HepG2 (cell line): ENCODE measurements around the gene TIAM2. TPM values are rescaled to one million over a fixed set of nuclear protein-coding genes. Genes with fewer than 3 reads are reported as not detected.

Experiments
- ATAC-seq: fragments of 200-7000 bp; cut with Tn5 transposase; 3 replicates; pipeline ENCODE4 v1.9.1; 2020; ENCODE audit warnings: mild to moderate bottlenecking, moderate library complexity
- BruUV-seq: library from RNA; stranded (reverse); fragments of 400-500 nt; replicated peaks from 2 replicates; lab custom pipeline; 2021; lab: Mats Ljungman, UMichigan
- CTCF ChIA-PET: fragments of 300-600 bp; formaldehyde crosslinking; extraction: SDS; loops from one replicate; lab custom pipeline; 2021; ENCODE audit warnings: low total read pairs, inconsistent platforms, low intra/inter-chr PET ratio; lab: Yijun Ruan, JAX
- POLR2A ChIA-PET: fragments of 350-600 bp; sonication (Branson Sonifier 250); formaldehyde crosslinking; loops from one replicate; lab custom pipeline; 2020; ENCODE audit warnings: antibody characterized with exemption, inconsistent platforms; lab: Yijun Ruan, JAX
- DNase-seq: peaks from one replicate; pipeline ENCODE4 v3.0.0-alpha.2; 2015; ENCODE audit warnings: low spot score
- FAIRE-seq: peaks from 3 replicates; lab custom pipeline; 2011; peaks lifted over from hg19 to GRCh38; lab: Jason Lieb, UNC
- H2AFZ ChIP-seq: one replicate; pipeline ENCODE4 v1.6.1; 2011; ENCODE audit warnings: low read length, inconsistent platforms
- H3K27ac ChIP-seq: fragments of 300-600 bp; 3 replicates; pipeline ENCODE4 v1.8.0; 2011; ENCODE audit warnings: mixed run types, mild to moderate bottlenecking, mixed read lengths, low read length, inconsistent platforms; ENCODE audit not compliant: insufficient read depth; ENCODE audit errors: extremely low read length
- H3K27me3 ChIP-seq, 2 experiments: fragments of 200-600 bp in 1 of 2; 2 replicates in 1 of 2; 3 replicates in 1 of 2; pipeline versions ENCODE4 v1.6.0 to v1.8.0; 2011; ENCODE audit warnings: low read length in 2 of 2, mild to moderate bottlenecking in 2 of 2, moderate library complexity in 2 of 2, inconsistent platforms in 1 of 2; ENCODE audit not compliant: insufficient read depth in 2 of 2, control insufficient read depth in 1 of 2
- H3K36me3 ChIP-seq, 2 experiments: fragments of 200-600 bp in 1 of 2; replicated peaks in 1 of 2; 2 replicates in 1 of 2; 3 replicates in 1 of 2; pipeline versions ENCODE4 v1.5.1 to v1.8.0; 2011; ENCODE audit warnings: low read length in 2 of 2, inconsistent platforms in 1 of 2; ENCODE audit not compliant: insufficient read depth in 2 of 2, control insufficient read depth in 1 of 2
- H3K4me1 ChIP-seq: 2 replicates; pipeline ENCODE4 v1.5.1; 2012; ENCODE audit warnings: low read length, inconsistent platforms; ENCODE audit not compliant: insufficient read depth
- H3K4me2 ChIP-seq: 2 replicates; pipeline ENCODE4 v1.6.0; 2011; ENCODE audit warnings: low read depth, low read length, inconsistent platforms
- H3K4me3 ChIP-seq, 3 experiments: fragments of 200-600 bp in 1 of 3; sonication (generic), shearing (Covaris generic) in 1 of 3; replicated peaks in 1 of 3; 2 replicates each; pipeline ENCODE4 v1.5.1; 2011 to 2016; ENCODE audit warnings: low read length in 3 of 3, inconsistent platforms in 2 of 3, low read depth in 2 of 3, mild to moderate bottlenecking in 2 of 3, control low read depth in 1 of 3, mixed read lengths in 1 of 3; ENCODE audit not compliant: insufficient read depth in 1 of 3
- H3K79me2 ChIP-seq: one replicate; pipeline ENCODE4 v1.6.1; 2011; ENCODE audit warnings: low read length, inconsistent platforms; ENCODE audit not compliant: insufficient read depth
- H3K9ac ChIP-seq: 2 replicates; pipeline ENCODE4 v1.6.0; 2011; ENCODE audit warnings: mild to moderate bottlenecking, low read depth, low read length, inconsistent platforms; ENCODE audit not compliant: insufficient read depth
- H3K9me3 ChIP-seq: 2 replicates; pipeline ENCODE4 v1.5.1; 2012; ENCODE audit warnings: mild to moderate bottlenecking, low read length
- H4K20me1 ChIP-seq: 2 replicates; pipeline ENCODE4 v1.6.0; 2011; ENCODE audit warnings: inconsistent platforms, mild to moderate bottlenecking, low read length, moderate library complexity; ENCODE audit not compliant: insufficient read depth
- ARNT ChIP-seq: fragments of 450-650 bp; IDR thresholded peaks from 2 replicates; pipeline ENCODE4 v1.6.1; 2017
- ATF5 ChIP-seq: sonication (generic); formaldehyde crosslinking; IDR thresholded peaks from 2 replicates; pipeline ENCODE4 v1.4.0; 2020; ENCODE audit warnings: mild to moderate bottlenecking, low read depth, missing genetic modification reagents
- CREBL2 ChIP-seq: sonication (generic); formaldehyde crosslinking; IDR thresholded peaks from 2 replicates; pipeline ENCODE4 v1.8.1; 2023; ENCODE audit warnings: missing genetic modification reagents, mild to moderate bottlenecking, borderline replicate concordance
- E2F5 ChIP-seq: sonication (generic); formaldehyde crosslinking; conservative IDR thresholded peaks from 2 replicates; pipeline ENCODE4 v1.4.0; 2020; ENCODE audit warnings: missing genetic modification reagents
- KAT2B ChIP-seq: fragments of 150-350 bp; IDR thresholded peaks from 2 replicates; pipeline ENCODE4 v1.6.1; 2014; ENCODE audit warnings: low read depth, low read length, borderline replicate concordance
- PREB ChIP-seq: sonication (generic); formaldehyde crosslinking; IDR thresholded peaks from 2 replicates; pipeline ENCODE4 v1.4.0; 2020; ENCODE audit warnings: missing genetic modification reagents
- PTBP1 ChIP-seq: fragments of 200-400 bp; formaldehyde crosslinking; IDR thresholded peaks from 2 replicates; pipeline ENCODE4 v1.6.1; 2018; ENCODE audit warnings: low read length, low read depth; ENCODE audit not compliant: poor library complexity, severe bottlenecking
- RFX3 ChIP-seq: IDR thresholded peaks from 2 replicates; pipeline ENCODE4 v1.6.1; 2016; ENCODE audit warnings: missing biosample characterization, missing genetic modification reagents
- TGIF2 ChIP-seq: IDR thresholded peaks from 2 replicates; pipeline ENCODE4 v1.6.1; 2016; ENCODE audit warnings: control low read depth, missing compliant biosample characterization
- TOPORS ChIP-seq: sonication (generic); formaldehyde crosslinking; IDR thresholded peaks from 2 replicates; pipeline ENCODE4 v1.8.0; 2023; ENCODE audit warnings: mild to moderate bottlenecking, missing genetic modification reagents
- U2AF2 ChIP-seq: fragments of 200-400 bp; formaldehyde crosslinking; IDR thresholded peaks from 2 replicates; pipeline ENCODE4 v1.6.1; 2017; ENCODE audit warnings: low read depth, mild to moderate bottlenecking, low read length
- ZKSCAN8 ChIP-seq: IDR thresholded peaks from 2 replicates; pipeline ENCODE4 v1.6.1; 2016; ENCODE audit warnings: borderline replicate concordance, missing genetic modification reagents, missing compliant biosample characterization
- ZNF10 ChIP-seq: sonication (generic); formaldehyde crosslinking; IDR thresholded peaks from 2 replicates; pipeline ENCODE4 v1.4.0; 2020; ENCODE audit warnings: mild to moderate bottlenecking, low read depth, missing genetic modification reagents, borderline replicate concordance
- ZNF260 ChIP-seq: sonication (generic); formaldehyde crosslinking; IDR thresholded peaks from 2 replicates; pipeline ENCODE4 v1.4.0; 2020; ENCODE audit warnings: missing genetic modification reagents, low read depth, mild to moderate bottlenecking, borderline replicate concordance
- ZNF275 ChIP-seq: sonication (generic); formaldehyde crosslinking; IDR thresholded peaks from 2 replicates; pipeline ENCODE4 v1.8.0; 2022; ENCODE audit warnings: missing genetic modification reagents, mild to moderate bottlenecking, inconsistent platforms, borderline replicate concordance
- ZNF335 ChIP-seq: sonication (generic); formaldehyde crosslinking; IDR thresholded peaks from 2 replicates; pipeline ENCODE4 v1.4.0; 2020; ENCODE audit warnings: missing genetic modification reagents
- ZNF547 ChIP-seq: sonication (generic); formaldehyde crosslinking; IDR thresholded peaks from 2 replicates; pipeline ENCODE4 v1.5.1; 2020; ENCODE audit warnings: mild to moderate bottlenecking, missing genetic modification reagents
- ZNF660 ChIP-seq: sonication (generic); formaldehyde crosslinking; IDR thresholded peaks from 2 replicates; pipeline ENCODE4 v1.5.1; 2020; ENCODE audit warnings: mild to moderate bottlenecking, low read depth, missing genetic modification reagents, borderline replicate concordance
- ZNF737 ChIP-seq: sonication (generic); formaldehyde crosslinking; IDR thresholded peaks from 2 replicates; pipeline ENCODE4 v1.5.0; 2020; ENCODE audit warnings: missing genetic modification reagents, mild to moderate bottlenecking, borderline replicate concordance
- ZNF841 ChIP-seq: sonication (generic); formaldehyde crosslinking; IDR thresholded peaks from 2 replicates; pipeline ENCODE4 v1.8.1; 2023; ENCODE audit warnings: missing genetic modification reagents, borderline replicate concordance
- WGBS: methylation state at CpG from one replicate; pipeline ENCODE4 v1.1.6; 2017; ENCODE audit warnings: low lambda C conversion rate; 5-methylcytosine and 5-hydroxymethylcytosine counted together
- in situ Hi-C: cut with HindIII; loops from 2 replicates; pipeline ENCODE4 v1.10.0; 2017; ENCODE audit warnings: low pct_unique_long_range_greater_than_20kb; ENCODE audit not compliant: extremely low pct_ligation_motif_present
- intact Hi-C: fragments of 100-400 bp; cut with micrococcal nuclease; formaldehyde crosslinking; loops from one replicate; pipeline ENCODE4 v1.10.0; 2022; ENCODE audit not compliant: unreplicated experiment
- polyA plus RNA-seq, 8 experiments: library from polyadenylated mRNA; depleted of rRNA in 3 of 8; stranded (reverse) in 7 of 8; unstranded in 1 of 8; fragments of >200 nt; fragmentation: Illumina TruSeq in 4 of 8; extraction: Trizol in 4 of 8; gene quantifications; 2 replicates each; pipeline versions ENCODE4 v1.2.1 to v1.2.3, GENCODE V29; 2011 to 2016; ENCODE audit warnings: low read depth in 4 of 8, missing spikeins in 1 of 8, mixed read lengths in 1 of 8; ENCODE audit not compliant: insufficient read depth in 1 of 8
- total RNA-seq, 5 experiments: library from RNA; depleted of rRNA; stranded (reverse); fragments of >200 nt; fragmentation: Illumina TruSeq; extraction: Trizol; gene quantifications; 2 replicates each; pipeline ENCODE4 v1.2.3, GENCODE V29; 2016; ENCODE audit warnings: low read depth in 1 of 5

Gene TIAM2
- total and polyA plus RNA-seq, 2 of the 13 experiments (the other 11 are each of a cell fraction or from before 2014, with no cell fraction given) = 4.1 to 4.5 TPM

GRCh38 chr6:154980273-154981078 is 14.6 kb upstream of the TIAM2 start:
- Histone ChIP-seq H4K20me1 (no peaks in the 10 kb centered on the region), H3K4me1 (peaks cover 17% of the 10 kb centered on the region), H3K27me3 (no peaks in the 10 kb centered on the region), H3K9ac (no peak overlapping the region), H3K36me3 (no peaks in the 10 kb centered on the region), H3K79me2 (no peaks in the 10 kb centered on the region), H3K4me2 (peak overlapping the region; percentile 57), H2AFZ (no peak overlapping the region), H3K27ac (no peak overlapping the region), H3K9me3 (no peaks in the 10 kb centered on the region), H3K4me3 (0 out of 6 replicates have a peak overlapping the region, but pooled peaks of 1 of the 3 experiments have one; percentile 6)
- FAIRE-seq (no peak), DNase-seq (no peak), ATAC-seq (peak; percentile 13; the same call in 1 of the 3 replicates)
- in situ Hi-C loops = no loop called here
- ChIA-PET CTCF (no interaction called here), POLR2A (interaction anchor here (0.7 to 1.0 kb wide), 2 partner anchors 17 to 18 kb away, joined by 3 to 4 read pairs; no protein-coding TSS in a partner anchor)
- 84% methylated on average over 8 of the region's 8 CpGs for WGBS
- BruUV-seq = no TSS peak
- intact Hi-C loops = no loop called here
- TF ChIP-seq ZNF737 (CRISPR knock-in tag) (no peak), ZNF335 (no peak), PTBP1 (no peak), ZNF547 (CRISPR knock-in tag) (no peak), ZKSCAN8 (no peak), ATF5 (no peak), U2AF2 (no peak), E2F5 (CRISPR knock-in tag) (no peak), ZNF275 (CRISPR knock-in tag) (no peak), ZNF10 (no peak), ZNF841 (CRISPR knock-in tag) (no peak), ZNF660 (CRISPR knock-in tag) (no peak), ZNF260 (CRISPR knock-in tag) (no peak), ARNT (no peak), TOPORS (CRISPR knock-in tag) (0 out of 2 replicates have a peak, but pooled peaks have one; percentile 59), TGIF2 (CRISPR knock-in tag) (no peak), PREB (CRISPR knock-in tag) (no peak), RFX3 (CRISPR knock-in tag) (no peak), CREBL2 (no peak), KAT2B (no peak)
